A673 (cell line): ENCODE results near the gene NUF2. TPM values are rescaled to one million over a fixed set of nuclear protein-coding genes. Genes with fewer than 3 reads are reported as not detected.

Experiments
- Bru-seq: library from RNA; stranded (reverse); fragments of 400-500 nt; gene quantifications from one replicate; lab custom pipeline; 2021; lab: Mats Ljungman, UMichigan
- BruChase-seq, 2 experiments: library from RNA; stranded (reverse); fragments of 400-500 nt; gene quantifications; one replicate each; lab custom pipeline; 2021; lab: Mats Ljungman, UMichigan
- BruUV-seq: library from RNA; stranded (reverse); fragments of 400-500 nt; replicated peaks from 2 replicates; lab custom pipeline; 2021; lab: Mats Ljungman, UMichigan
- CTCF ChIA-PET: fragments of 300-600 bp; sonication (Branson Sonifier 250); formaldehyde crosslinking; loops from one replicate; lab custom pipeline; 2022; ENCODE audit warnings: antibody characterized with exemption; lab: Charles Lee
- POLR2A ChIA-PET: fragments of 300-600 bp; sonication (Branson Sonifier 250); formaldehyde crosslinking; loops from one replicate; lab custom pipeline; 2022; ENCODE audit warnings: antibody characterized with exemption; ENCODE audit not compliant: low non-redundant PET; lab: Charles Lee
- DNase-seq: peaks from one replicate; pipeline ENCODE4 v3.0.0-alpha.2; 2015; ENCODE audit warnings: low spot score
- H3K27ac ChIP-seq: fragments of 200-600 bp; sonication (generic); 2 replicates; pipeline ENCODE4 v1.5.1; 2016; ENCODE audit warnings: mixed run types, low read depth, mild to moderate bottlenecking, mixed read lengths, antibody characterized with exemption, low read length; ENCODE audit not compliant: poor library complexity, severe bottlenecking
- H3K27me3 ChIP-seq: fragments of 200-600 bp; sonication (generic); replicated peaks from 2 replicates; pipeline ENCODE4 v1.6.1; 2017; ENCODE audit warnings: mixed run types, low read depth, mild to moderate bottlenecking, mixed read lengths, antibody characterized with exemption, low read length; ENCODE audit not compliant: insufficient read depth, poor library complexity
- H3K36me3 ChIP-seq: fragments of 200-600 bp; sonication (generic); 2 replicates; pipeline ENCODE4 v1.6.1; 2016; ENCODE audit warnings: mixed run types, mild to moderate bottlenecking, mixed read lengths, antibody characterized with exemption, low read length; ENCODE audit not compliant: insufficient read depth, poor library complexity, severe bottlenecking
- H3K4me1 ChIP-seq: fragments of 200-600 bp; sonication (generic); 2 replicates; pipeline ENCODE4 v1.6.1; 2017; ENCODE audit warnings: mixed run types, mild to moderate bottlenecking, mixed read lengths, antibody characterized with exemption, low read length; ENCODE audit not compliant: insufficient read depth, poor library complexity, severe bottlenecking
- H3K4me3 ChIP-seq: fragments of 200-600 bp; sonication (generic); 2 replicates; pipeline ENCODE4 v1.5.1; 2016; ENCODE audit warnings: low read depth, mixed run types, mild to moderate bottlenecking, mixed read lengths, low read length; ENCODE audit not compliant: poor library complexity, severe bottlenecking
- H3K9me3 ChIP-seq: fragments of 200-600 bp; sonication (generic); 2 replicates; pipeline ENCODE4 v1.6.1; 2016; ENCODE audit warnings: mixed run types, low read depth, mild to moderate bottlenecking, mixed read lengths, antibody characterized with exemption, low read length; ENCODE audit not compliant: poor library complexity, severe bottlenecking
- CTCF ChIP-seq: fragments of 300-800, 200-600 bp; sonication (generic); conservative IDR thresholded peaks from 2 replicates; pipeline ENCODE4 v1.5.1; 2017; ENCODE audit warnings: low read depth, mild to moderate bottlenecking, antibody characterized with exemption, low read length, moderate library complexity, mixed read lengths
- EZH2 ChIP-seq: fragments of 200-600 bp; sonication (generic); IDR thresholded peaks from 2 replicates; pipeline ENCODE4 v1.6.1; 2017; ENCODE audit warnings: borderline replicate concordance, low read depth, mild to moderate bottlenecking, mixed read lengths, antibody characterized with exemption, low read length; ENCODE audit not compliant: poor library complexity, severe bottlenecking
- intact Hi-C: fragments of 100-400 bp; cut with micrococcal nuclease; formaldehyde crosslinking; loops from one replicate; pipeline ENCODE4 v1.10.0; 2022; ENCODE audit not compliant: unreplicated experiment
- long read RNA-seq: library from polyadenylated mRNA; stranded (forward); transcript quantifications from one replicate; pipeline ENCODE4 v2.0.0, GENCODE V29; 2022
- total RNA-seq: library from RNA; stranded (reverse); gene quantifications from 2 replicates; pipeline ENCODE4 v1.2.3, GENCODE V29; 2021

NUF2 gene
- total RNA-seq: 89.3 and 91.6 TPM in 2 replicates
- percentile 93 among the genes with signal in this experiment for Bru-seq, nascent RNA
- BruChase-seq, experiment 1, labeled RNA remaining after a 2-hour chase: percentile 98 among the genes with signal in this experiment
- BruChase-seq, experiment 2, labeled RNA remaining after a 6-hour chase: percentile 87 among the genes with signal in this experiment
- long read RNA-seq, transcript NUF2-201 (14 exons, 1,969 nt): major isoform, 171 of 281 reads
- long read RNA-seq, transcript NUF2-202 (14 exons, 1,842 nt): minor isoform, 49 of 281 reads
- long read RNA-seq, partial matches to known transcripts: 10 of 281 reads
- long read RNA-seq, other reads (novel, unspliced or antisense): 46 of 281 reads

- TSS peak; percentile 89 for BruUV-seq
- Histone ChIP-seq H3K36me3 (peaks cover 13% of the 10 kb centered on the region), H3K4me3 (peak within 1 kb of the TSS; percentile 69), H3K9me3 (no peaks in the 10 kb centered on the region), H3K27ac (peak within 1 kb of the TSS; percentile 75), H3K4me1 (peaks cover 5% of the 10 kb centered on the region), H3K27me3 (no peaks in the 10 kb centered on the region)
- peak; percentile 100 for DNase-seq
- CTCF ChIA-PET: no interaction called here
- intact Hi-C loops: no loop called here
- POLR2A ChIA-PET: interaction anchor here (0.6 kb wide), 3 partner anchors 37 to 516 kb away, joined by 3 to 5 read pairs (median 4); no protein-coding TSS in a partner anchor
- no peak for TF ChIP-seq CTCF
- TF ChIP-seq EZH2: no peak
Observed at GRCh38 chr1:163321311-163322305, at the start of gene NUF2. TSS of gene NUF2 (plus strand) at chr1:163321954. CDS start at chr1:163326052, 4,098 bp downstream.

- no peaks in the 10 kb centered on the region for H3K27me3 ChIP-seq
- no peak for TF ChIP-seq CTCF
- TF ChIP-seq EZH2: no peak
- no peak for DNase-seq
- no TSS peak for BruUV-seq
- no peaks in the 10 kb centered on the region for H3K36me3 ChIP-seq
- no peak overlapping the region for H3K4me3 ChIP-seq
- CTCF ChIA-PET: no interaction called here
- H3K4me1 ChIP-seq: no peaks in the 10 kb centered on the region
- no peak overlapping the region for H3K27ac ChIP-seq
- POLR2A ChIA-PET: no interaction called here
- peaks cover 19% of the 10 kb centered on the region for H3K9me3 ChIP-seq
- intact Hi-C loops: no loop called here
Observed at GRCh38 chr1:163273766-163274441, 47.9 kb upstream of the NUF2 start.

GRCh38 chr1:163275222-163275621, 46.5 kb upstream of the NUF2 start:
- Histone ChIP-seq H3K9me3 (peaks cover 23% of the 10 kb centered on the region), H3K4me1 (no peaks in the 10 kb centered on the region), H3K4me3 (no peak overlapping the region), H3K27me3 (no peaks in the 10 kb centered on the region), H3K36me3 (no peaks in the 10 kb centered on the region), H3K27ac (no peak overlapping the region)
- ChIA-PET POLR2A (no interaction called here), CTCF (no interaction called here)
- no TSS peak for BruUV-seq
- intact Hi-C loops: no loop called here
- DNase-seq: peak; percentile 14
- TF ChIP-seq CTCF: no peak
